IPS-18a (cell line): ENCODE measurements around the gene ANK3.
"Not testable (repeated sequence)": the region's sequence is repeated elsewhere in the genome, so short reads cannot be mapped to it uniquely, and the experiment has no call there.

ENCODE experiments used
- H3K27ac ChIP-seq: one replicate; pipeline ENCODE4 v1.5.1; 2013; ENCODE audit warnings: low read length
- H3K27me3 ChIP-seq: one replicate; pipeline ENCODE4 v1.6.1; 2013; ENCODE audit warnings: mild to moderate bottlenecking, low read length; ENCODE audit not compliant: control insufficient read depth, insufficient read depth
- H3K36me3 ChIP-seq: one replicate; pipeline ENCODE4 v1.6.1; 2013; ENCODE audit warnings: low read depth, low read length; ENCODE audit not compliant: control insufficient read depth
- H3K4me1 ChIP-seq: one replicate; pipeline ENCODE4 v1.6.1; 2013; ENCODE audit warnings: low read depth, low read length; ENCODE audit not compliant: control insufficient read depth
- H3K4me3 ChIP-seq: one replicate; pipeline ENCODE4 v1.5.1; 2013; ENCODE audit warnings: low read length
- H3K9ac ChIP-seq: one replicate; pipeline ENCODE4 v1.6.1; 2013; ENCODE audit warnings: mild to moderate bottlenecking, low read length, moderate library complexity
- H3K9me3 ChIP-seq: one replicate; pipeline ENCODE4 v1.6.1; 2013; ENCODE audit warnings: low read depth, low read length; ENCODE audit not compliant: control insufficient read depth

Gene ANK3

GRCh38 chr10:60299390-60299778 lies 90.3 kb downstream of the ANK3 start:
- Histone ChIP-seq H3K4me3 (no peak overlapping the region), H3K4me1 (peaks cover 11% of the 10 kb centered on the region), H3K36me3 (no peaks in the 10 kb centered on the region), H3K27ac (no peak overlapping the region), H3K27me3 (no peaks in the 10 kb centered on the region), H3K9me3 (no peaks in the 10 kb centered on the region), H3K9ac (no peak overlapping the region)

- Histone ChIP-seq H3K36me3 (no peaks in the 10 kb centered on the region), H3K27ac (no peak overlapping the region), H3K9ac (no peak overlapping the region), H3K4me1 (peaks cover 11% of the 10 kb centered on the region), H3K4me3 (no peak overlapping the region), H3K9me3 (no peaks in the 10 kb centered on the region), H3K27me3 (no peaks in the 10 kb centered on the region)
Observed at GRCh38 chr10:60298408-60299389, 91.0 kb downstream of the ANK3 start.

- Histone ChIP-seq H3K36me3 (no peaks in the 10 kb centered on the region), H3K27me3 (no peaks in the 10 kb centered on the region), H3K9ac (no peak overlapping the region), H3K4me1 (peaks cover 11% of the 10 kb centered on the region), H3K9me3 (no peaks in the 10 kb centered on the region), H3K27ac (no peak overlapping the region), H3K4me3 (no peak overlapping the region)
Observed at GRCh38 chr10:60296073-60296472, 93.6 kb downstream of the ANK3 start.

- H3K4me1 ChIP-seq = peaks cover 6% of the 10 kb centered on the region
- no peaks in the 10 kb centered on the region for H3K9me3 ChIP-seq
- no peak overlapping the region for H3K27ac ChIP-seq
- H3K27me3 ChIP-seq = no peaks in the 10 kb centered on the region
- no peaks in the 10 kb centered on the region for H3K36me3 ChIP-seq
- no peak overlapping the region for H3K4me3 ChIP-seq
- no peak overlapping the region for H3K9ac ChIP-seq
Observed at GRCh38 chr10:60295028-60295937, 94.4 kb downstream of the ANK3 start.

- Histone ChIP-seq H3K27ac (no peak overlapping the region), H3K36me3 (no peaks in the 10 kb centered on the region), H3K9me3 (no peaks in the 10 kb centered on the region), H3K9ac (no peak overlapping the region), H3K4me3 (no peak overlapping the region), H3K27me3 (no peaks in the 10 kb centered on the region), H3K4me1 (no peaks in the 10 kb centered on the region)
Observed at GRCh38 chr10:60293581-60294175, 96.0 kb downstream of the ANK3 start.

- no peaks in the 10 kb centered on the region for H3K4me1 ChIP-seq
- no peaks in the 10 kb centered on the region for H3K27me3 ChIP-seq
- no peaks in the 10 kb centered on the region for H3K36me3 ChIP-seq
- no peak overlapping the region for H3K4me3 ChIP-seq
- H3K9ac ChIP-seq = no peak overlapping the region
- no peak overlapping the region for H3K27ac ChIP-seq
- no peaks in the 10 kb centered on the region for H3K9me3 ChIP-seq
Observed at GRCh38 chr10:60292998-60293397, 96.7 kb downstream of the ANK3 start.

GRCh38 chr10:60292536-60292935 lies 97.1 kb downstream of the ANK3 start:
- not testable (repeated sequence) for H3K4me3 ChIP-seq, H3K27ac ChIP-seq, H3K9ac ChIP-seq

GRCh38 chr10:60291344-60291930 lies 98.2 kb downstream of the ANK3 start:
- Histone ChIP-seq H3K9me3 (no peaks in the 10 kb centered on the region), H3K9ac (no peak overlapping the region), H3K27me3 (no peaks in the 10 kb centered on the region), H3K27ac (no peak overlapping the region), H3K4me1 (no peaks in the 10 kb centered on the region), H3K36me3 (no peaks in the 10 kb centered on the region), H3K4me3 (no peak overlapping the region)

More at GRCh38 chr10:60292536-60292935, 97.1 kb downstream of the ANK3 start:
- H3K9me3 ChIP-seq, H3K27me3 ChIP-seq, H3K36me3 ChIP-seq, H3K4me1 ChIP-seq: not testable (repeated sequence)

- Histone ChIP-seq H3K4me1 (no peaks in the 10 kb centered on the region), H3K9ac (no peak overlapping the region), H3K27ac (no peak overlapping the region), H3K9me3 (no peaks in the 10 kb centered on the region), H3K27me3 (no peaks in the 10 kb centered on the region), H3K4me3 (no peak overlapping the region), H3K36me3 (no peaks in the 10 kb centered on the region)
Observed at GRCh38 chr10:60290558-60290957, 99.1 kb downstream of the ANK3 start.

- H3K27ac ChIP-seq = no peak overlapping the region
- no peaks in the 10 kb centered on the region for H3K4me1 ChIP-seq
- H3K4me3 ChIP-seq = no peak overlapping the region
- H3K9me3 ChIP-seq = no peaks in the 10 kb centered on the region
- no peaks in the 10 kb centered on the region for H3K27me3 ChIP-seq
- no peaks in the 10 kb centered on the region for H3K36me3 ChIP-seq
- no peak overlapping the region for H3K9ac ChIP-seq
Observed at GRCh38 chr10:60289800-60290199, 99.9 kb downstream of the ANK3 start.

GRCh38 chr10:60288256-60288655 lies 101.4 kb downstream of the ANK3 start:
- H3K9me3 ChIP-seq = no peaks in the 10 kb centered on the region
- no peaks in the 10 kb centered on the region for H3K27me3 ChIP-seq
- no peak overlapping the region for H3K9ac ChIP-seq
- H3K27ac ChIP-seq = no peak overlapping the region
- H3K36me3 ChIP-seq = no peaks in the 10 kb centered on the region
- no peak overlapping the region for H3K4me3 ChIP-seq
- H3K4me1 ChIP-seq = no peaks in the 10 kb centered on the region
